Neural cell (in vitro differentiated cells): ENCODE measurements around the gene LSAMP. TPM values are rescaled to one million over a fixed set of nuclear protein-coding genes. Genes with fewer than 3 reads are reported as not detected.

Experiments used
- H2AFZ ChIP-seq: fragments of 200-600, 300-800 bp; sonication (generic), shearing (Covaris generic); 2 replicates; pipeline ENCODE4 v1.6.0; 2014; ENCODE audit warnings: low read depth, mild to moderate bottlenecking, antibody characterized with exemption, low read length, moderate library complexity
- H3F3A ChIP-seq: fragments of 200-600 bp; shearing (Covaris generic); 2 replicates; pipeline ENCODE4 v1.6.1; 2016; ENCODE audit warnings: mild to moderate bottlenecking, moderate library complexity, mixed read lengths, antibody characterized with exemption, low read length; ENCODE audit not compliant: insufficient read depth, poor library complexity, severe bottlenecking
- H3K27ac ChIP-seq: fragments of 200-600, 300-800 bp; sonication (generic), shearing (Covaris generic); 2 replicates; pipeline ENCODE4 v1.5.1; 2014; ENCODE audit warnings: mild to moderate bottlenecking, low read length, moderate library complexity
- H3K27me3 ChIP-seq: fragments of 300-800, 200-600 bp; sonication (generic), shearing (Covaris generic); 2 replicates; pipeline ENCODE4 v1.6.0; 2014; ENCODE audit warnings: mild to moderate bottlenecking, low read depth, low read length, moderate library complexity; ENCODE audit not compliant: insufficient read depth
- H3K36me3 ChIP-seq: fragments of 300-800, 200-600 bp; sonication (generic), shearing (Covaris generic); 2 replicates; pipeline ENCODE4 v1.5.1; 2014; ENCODE audit warnings: mild to moderate bottlenecking, antibody characterized with exemption, low read length, moderate library complexity; ENCODE audit not compliant: insufficient read depth
- H3K4me2 ChIP-seq: fragments of 300-800, 200-600 bp; sonication (generic), shearing (Covaris generic); 2 replicates; pipeline ENCODE4 v1.6.0; 2014; ENCODE audit warnings: mild to moderate bottlenecking, low read length
- H3K4me3 ChIP-seq: fragments of 300-800, 200-600 bp; sonication (generic), shearing (Covaris generic); 2 replicates; pipeline ENCODE4 v1.5.1; 2014; ENCODE audit warnings: mild to moderate bottlenecking, low read length, moderate library complexity
- H3K79me2 ChIP-seq: fragments of 200-600 bp; shearing (Covaris generic); replicated peaks from 2 replicates; pipeline ENCODE4 v1.6.0; 2014; ENCODE audit warnings: mild to moderate bottlenecking, low read length, moderate library complexity; ENCODE audit not compliant: insufficient read depth
- H3K9ac ChIP-seq: fragments of 300-800, 200-600 bp; sonication (generic), shearing (Covaris generic); 2 replicates; pipeline ENCODE4 v1.6.1; 2016; ENCODE audit warnings: mild to moderate bottlenecking, low read length, mixed read lengths
- H3K9me2 ChIP-seq: fragments of 200-600 bp; shearing (Covaris generic); 2 replicates; pipeline ENCODE4 v1.6.1; 2016; ENCODE audit warnings: mild to moderate bottlenecking, low read length, mixed read lengths; ENCODE audit not compliant: insufficient read depth
- H3K9me3 ChIP-seq: fragments of 200-600, 300-800 bp; sonication (generic), shearing (Covaris generic); 2 replicates; pipeline ENCODE4 v1.6.1; 2016; ENCODE audit warnings: mild to moderate bottlenecking, mixed run types, low read length, moderate library complexity, mixed read lengths
- H4K20me1 ChIP-seq: fragments of 200-600 bp; shearing (Covaris generic); 2 replicates; pipeline ENCODE4 v1.6.1; 2016; ENCODE audit warnings: mild to moderate bottlenecking, mixed run types; ENCODE audit not compliant: insufficient read depth
- EP300 ChIP-seq: fragments of 450-650 bp; conservative IDR thresholded peaks from 2 replicates; pipeline ENCODE4 v1.6.1; 2014; ENCODE audit warnings: antibody characterized with exemption, mild to moderate bottlenecking, moderate library complexity; ENCODE audit not compliant: poor library complexity, severe bottlenecking
- EZH2 ChIP-seq: fragments of 200-600, 300-800 bp; shearing (Covaris generic), sonication (generic); IDR thresholded peaks from 2 replicates; pipeline ENCODE4 v1.6.1; 2014; ENCODE audit warnings: antibody characterized with exemption, low read length, borderline replicate concordance, mild to moderate bottlenecking; ENCODE audit not compliant: insufficient read depth, poor library complexity, severe bottlenecking
- MXI1 ChIP-seq: fragments of 450-650 bp; conservative IDR thresholded peaks from 2 replicates; pipeline ENCODE4 v1.6.1; 2014; ENCODE audit warnings: antibody characterized with exemption, mild to moderate bottlenecking; ENCODE audit not compliant: poor library complexity, severe bottlenecking
- POLR2AphosphoS5 ChIP-seq: IDR thresholded peaks from 2 replicates; pipeline ENCODE4 v1.6.1; 2012
- RAD21 ChIP-seq: fragments of 450-650 bp; conservative IDR thresholded peaks from 2 replicates; pipeline ENCODE4 v1.6.1; 2014; ENCODE audit warnings: antibody characterized with exemption, mild to moderate bottlenecking, moderate library complexity
- SMC3 ChIP-seq: fragments of 450-650 bp; conservative IDR thresholded peaks from 2 replicates; pipeline ENCODE4 v1.6.1; 2014; ENCODE audit warnings: antibody characterized with exemption, mild to moderate bottlenecking, moderate library complexity; ENCODE audit not compliant: poor library complexity
- TAF1 ChIP-seq: IDR thresholded peaks from 2 replicates; pipeline ENCODE4 v1.6.1; 2012; ENCODE audit warnings: low read depth
- polyA plus RNA-seq: library from polyadenylated mRNA; depleted of rRNA; stranded (reverse); fragments of >200 nt; gene quantifications from 2 replicates; pipeline ENCODE4 v1.2.3, GENCODE V29; 2014
- TF ChIP-seq, protein P1 (sequence below): fragments of 450-650 bp; IDR thresholded peaks from 2 replicates; pipeline ENCODE4 v1.5.1; 2014; ENCODE audit warnings: antibody characterized with exemption, mild to moderate bottlenecking, moderate library complexity; ENCODE audit not compliant: poor library complexity, severe bottlenecking
- TF ChIP-seq, protein P2 (sequence below): IDR thresholded peaks from 2 replicates; pipeline ENCODE4 v1.6.1; 2012; ENCODE audit warnings: borderline replicate concordance

The LSAMP gene
- polyA plus RNA-seq, 1 donor from 2014 or later, result 93.6 TPM

DNA sequence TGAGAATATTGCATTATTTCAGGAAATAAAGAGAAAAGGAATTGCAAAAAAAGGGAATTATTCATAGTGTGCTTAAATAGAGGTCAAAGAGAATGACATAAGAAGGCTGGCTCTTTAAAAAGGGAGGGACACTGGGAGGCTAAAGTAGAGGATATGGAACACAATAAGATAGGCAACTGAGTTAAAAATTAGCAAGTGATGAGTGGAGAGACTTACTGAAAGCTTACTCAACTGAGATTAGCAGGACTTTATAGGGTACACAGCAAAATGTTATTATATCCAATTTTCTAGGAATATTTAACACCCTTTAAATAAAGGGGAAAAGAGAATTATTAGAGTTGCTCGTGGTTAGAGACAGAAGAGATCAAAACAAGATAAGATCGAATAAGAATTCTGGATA is 375.2 kb downstream of the LSAMP start:
- no peaks in the 10 kb centered on the region for H4K20me1 ChIP-seq
- TF ChIP-seq TAF1, result no peak
- TF ChIP-seq, protein P1, sequence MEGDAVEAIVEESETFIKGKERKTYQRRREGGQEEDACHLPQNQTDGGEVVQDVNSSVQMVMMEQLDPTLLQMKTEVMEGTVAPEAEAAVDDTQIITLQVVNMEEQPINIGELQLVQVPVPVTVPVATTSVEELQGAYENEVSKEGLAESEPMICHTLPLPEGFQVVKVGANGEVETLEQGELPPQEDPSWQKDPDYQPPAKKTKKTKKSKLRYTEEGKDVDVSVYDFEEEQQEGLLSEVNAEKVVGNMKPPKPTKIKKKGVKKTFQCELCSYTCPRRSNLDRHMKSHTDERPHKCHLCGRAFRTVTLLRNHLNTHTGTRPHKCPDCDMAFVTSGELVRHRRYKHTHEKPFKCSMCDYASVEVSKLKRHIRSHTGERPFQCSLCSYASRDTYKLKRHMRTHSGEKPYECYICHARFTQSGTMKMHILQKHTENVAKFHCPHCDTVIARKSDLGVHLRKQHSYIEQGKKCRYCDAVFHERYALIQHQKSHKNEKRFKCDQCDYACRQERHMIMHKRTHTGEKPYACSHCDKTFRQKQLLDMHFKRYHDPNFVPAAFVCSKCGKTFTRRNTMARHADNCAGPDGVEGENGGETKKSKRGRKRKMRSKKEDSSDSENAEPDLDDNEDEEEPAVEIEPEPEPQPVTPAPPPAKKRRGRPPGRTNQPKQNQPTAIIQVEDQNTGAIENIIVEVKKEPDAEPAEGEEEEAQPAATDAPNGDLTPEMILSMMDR, result no peak
- TF ChIP-seq RAD21, result no peak
- TF ChIP-seq, protein P2, sequence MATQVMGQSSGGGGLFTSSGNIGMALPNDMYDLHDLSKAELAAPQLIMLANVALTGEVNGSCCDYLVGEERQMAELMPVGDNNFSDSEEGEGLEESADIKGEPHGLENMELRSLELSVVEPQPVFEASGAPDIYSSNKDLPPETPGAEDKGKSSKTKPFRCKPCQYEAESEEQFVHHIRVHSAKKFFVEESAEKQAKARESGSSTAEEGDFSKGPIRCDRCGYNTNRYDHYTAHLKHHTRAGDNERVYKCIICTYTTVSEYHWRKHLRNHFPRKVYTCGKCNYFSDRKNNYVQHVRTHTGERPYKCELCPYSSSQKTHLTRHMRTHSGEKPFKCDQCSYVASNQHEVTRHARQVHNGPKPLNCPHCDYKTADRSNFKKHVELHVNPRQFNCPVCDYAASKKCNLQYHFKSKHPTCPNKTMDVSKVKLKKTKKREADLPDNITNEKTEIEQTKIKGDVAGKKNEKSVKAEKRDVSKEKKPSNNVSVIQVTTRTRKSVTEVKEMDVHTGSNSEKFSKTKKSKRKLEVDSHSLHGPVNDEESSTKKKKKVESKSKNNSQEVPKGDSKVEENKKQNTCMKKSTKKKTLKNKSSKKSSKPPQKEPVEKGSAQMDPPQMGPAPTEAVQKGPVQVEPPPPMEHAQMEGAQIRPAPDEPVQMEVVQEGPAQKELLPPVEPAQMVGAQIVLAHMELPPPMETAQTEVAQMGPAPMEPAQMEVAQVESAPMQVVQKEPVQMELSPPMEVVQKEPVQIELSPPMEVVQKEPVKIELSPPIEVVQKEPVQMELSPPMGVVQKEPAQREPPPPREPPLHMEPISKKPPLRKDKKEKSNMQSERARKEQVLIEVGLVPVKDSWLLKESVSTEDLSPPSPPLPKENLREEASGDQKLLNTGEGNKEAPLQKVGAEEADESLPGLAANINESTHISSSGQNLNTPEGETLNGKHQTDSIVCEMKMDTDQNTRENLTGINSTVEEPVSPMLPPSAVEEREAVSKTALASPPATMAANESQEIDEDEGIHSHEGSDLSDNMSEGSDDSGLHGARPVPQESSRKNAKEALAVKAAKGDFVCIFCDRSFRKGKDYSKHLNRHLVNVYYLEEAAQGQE, result no peak
- no peak for TF ChIP-seq EP300
- no peak for TF ChIP-seq SMC3
- TF ChIP-seq MXI1, result no peak
- no peak for TF ChIP-seq POLR2AphosphoS5
- TF ChIP-seq EZH2, result no peak
- H3K79me2 ChIP-seq, result no peaks in the 10 kb centered on the region
- no peak overlapping the region for H3K9ac ChIP-seq
- H3K4me3 ChIP-seq, result no peak overlapping the region
- H3K27ac ChIP-seq, result no peak overlapping the region
- H3F3A ChIP-seq, result no peaks in the 10 kb centered on the region
- H3K36me3 ChIP-seq, result no peaks in the 10 kb centered on the region
- H3K4me2 ChIP-seq, result no peak overlapping the region
- no peak overlapping the region for H2AFZ ChIP-seq
- H3K9me2 ChIP-seq, result no peaks in the 10 kb centered on the region
- H3K27me3 ChIP-seq, result no peaks in the 10 kb centered on the region
- H3K9me3 ChIP-seq, result no peaks in the 10 kb centered on the region

DNA sequence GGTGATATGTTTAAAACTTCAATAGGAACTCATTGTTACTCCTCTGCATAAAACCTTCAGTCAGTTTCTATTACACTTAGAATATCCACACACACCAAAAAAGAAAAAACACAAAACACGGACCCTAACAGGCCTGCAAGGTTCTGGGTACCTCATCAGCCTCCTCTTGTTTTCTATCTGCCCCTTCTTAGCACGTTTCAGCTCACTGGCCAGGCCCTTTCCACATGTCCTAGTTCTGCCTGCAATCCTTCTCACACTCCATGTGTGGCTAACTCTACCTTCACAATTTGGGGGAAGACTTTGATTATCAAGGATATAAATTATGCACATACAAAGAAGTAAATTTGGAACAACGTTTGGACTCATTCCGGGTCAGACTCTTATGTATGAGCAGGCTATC is 376.3 kb downstream of the LSAMP start:
- no peak overlapping the region for H3K27ac ChIP-seq

More for the DNA sequence above, 376.3 kb downstream of the LSAMP start:
- H2AFZ ChIP-seq, result no peak overlapping the region
- no peaks in the 10 kb centered on the region for H3K9me3 ChIP-seq
- H3K9me2 ChIP-seq, result no peaks in the 10 kb centered on the region
- H3K36me3 ChIP-seq, result no peaks in the 10 kb centered on the region
- TF ChIP-seq SMC3, result no peak
- TF ChIP-seq, protein P1, result no peak
- TF ChIP-seq EP300, result no peak
- no peak for TF ChIP-seq MXI1
- TF ChIP-seq POLR2AphosphoS5, result no peak
- no peak overlapping the region for H3K4me2 ChIP-seq
- H4K20me1 ChIP-seq, result no peaks in the 10 kb centered on the region
- no peaks in the 10 kb centered on the region for H3K27me3 ChIP-seq
- H3K4me3 ChIP-seq, result no peak overlapping the region
- no peak overlapping the region for H3K9ac ChIP-seq
- no peaks in the 10 kb centered on the region for H3K79me2 ChIP-seq
- H3F3A ChIP-seq, result no peaks in the 10 kb centered on the region
